ENCODE data around the gene KCNQ2. TPM values are rescaled to one million over a fixed set of nuclear protein-coding genes. Genes with fewer than 3 reads are reported as not detected.

Gene KCNQ2
- total RNA-seq, 1 experiment from 2014 or later, result 86.5 TPM

DNA sequence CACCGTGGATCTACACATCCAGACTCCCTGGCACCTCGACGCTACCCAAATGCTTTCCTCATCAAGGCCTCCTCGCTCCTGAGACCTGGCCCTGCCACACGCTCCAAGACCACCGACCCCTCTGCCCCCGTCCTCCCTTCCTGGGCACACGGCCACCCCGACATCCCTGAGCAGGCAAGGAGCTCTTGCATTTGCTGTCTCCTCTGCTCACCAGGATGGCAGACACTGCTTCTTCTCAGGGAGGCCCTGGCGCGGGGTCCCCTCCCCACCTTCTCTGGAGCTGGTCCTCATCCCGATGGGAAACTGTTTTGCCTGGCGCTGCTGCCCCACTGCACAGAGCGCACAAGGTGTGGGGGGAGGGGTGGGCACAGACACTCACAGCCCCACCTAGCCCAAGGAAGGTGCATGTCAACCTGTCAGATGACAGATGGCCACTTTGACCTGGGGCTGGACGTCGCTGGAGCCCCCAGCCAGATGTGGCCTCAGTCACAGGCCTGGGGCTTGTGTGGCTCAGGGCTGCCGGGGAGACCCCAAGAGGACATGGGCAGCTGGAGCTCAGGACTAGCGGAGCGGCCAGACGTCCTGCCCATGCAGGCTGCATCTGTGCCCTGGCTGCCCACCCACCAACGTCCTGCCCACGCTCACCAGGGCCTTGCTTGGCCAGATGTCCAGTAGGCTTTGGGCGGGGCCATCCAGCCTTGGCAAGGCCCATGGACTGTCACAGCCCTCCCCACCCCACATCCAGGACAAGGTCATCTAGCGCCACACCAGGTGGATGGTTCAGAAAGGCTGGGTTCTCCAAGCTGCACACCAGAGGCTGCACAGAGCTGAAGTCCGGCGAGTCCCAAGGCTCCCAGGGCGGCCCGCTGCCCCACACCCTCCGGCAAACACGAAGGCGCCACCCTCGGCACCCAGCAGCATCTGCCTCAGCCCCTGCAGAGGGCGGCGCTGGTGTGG is 6.2 kb upstream of the KCNQ2 start:
- H2AFZ ChIP-seq (ENCODE audit: low read depth, low read length, poor library complexity, severe bottlenecking), result no peak overlapping the region
- no peak overlapping the region for H3K4me2 ChIP-seq (ENCODE audit: low read length)
- H3K79me2 ChIP-seq (ENCODE audit: insufficient read depth, low read length), result no peaks in the 10 kb centered on the region
- H3K9me3 ChIP-seq (ENCODE audit: control insufficient read depth in 1 of 2, insufficient read depth in 1 of 2, low read depth in 1 of 2, low read length in 2 of 2), result no peaks in the 10 kb centered on the region
- H3K4me3 ChIP-seq (replicated peaks in 1 of 2; ENCODE audit: low read depth in 1 of 2, low read length in 2 of 2), result no peak overlapping the region
- no peaks in the 10 kb centered on the region for H3K27me3 ChIP-seq (ENCODE audit: insufficient read depth, low read length)
- RAD21 ChIA-PET (ENCODE audit: low non-redundant PET in 1 of 2, low total read pairs in 2 of 2, uncharacterized antibody in 2 of 2, unreplicated experiment in 2 of 2), result no interaction called here
- no peak overlapping the region for H3K9ac ChIP-seq (ENCODE audit: low read length)
- ATAC-seq, result no peak
- BruUV-seq (replicated peaks), result no TSS peak
- no peaks in the 10 kb centered on the region for H4K20me1 ChIP-seq (ENCODE audit: insufficient read depth)
- no peak for TF ChIP-seq SRF (IDR thresholded peaks at IDR 0.05; ENCODE audit: low read depth)
- no peak for TF ChIP-seq EZH2phosphoT487 (IDR thresholded peaks at IDR 0.05; ENCODE audit: borderline replicate concordance)
- TF ChIP-seq POLR2A (IDR thresholded peaks at IDR 0.05; ENCODE audit: borderline replicate concordance, extremely low read depth, insufficient read depth, insufficient read length), result no peak
- no peak for TF ChIP-seq CBX3 (IDR thresholded peaks at IDR 0.05; ENCODE audit: low read depth)
- TF ChIP-seq FOSL1 (IDR thresholded peaks at IDR 0.05; ENCODE audit: low read depth), result no peak
- TF ChIP-seq ZFX (IDR thresholded peaks at IDR 0.05), result no peak
- TF ChIP-seq POLR2AphosphoS5 (IDR thresholded peaks at IDR 0.05; ENCODE audit: low read depth, low read length), result no peak
- TF ChIP-seq TCF7L2 (IDR thresholded peaks at IDR 0.05; ENCODE audit: borderline replicate concordance, extremely low read depth, insufficient read depth, insufficient read length), result no peak
- no peak for TF ChIP-seq SP1 (IDR thresholded peaks at IDR 0.05; ENCODE audit: low read depth)
- TF ChIP-seq RAD21 (IDR thresholded peaks at IDR 0.05; ENCODE audit: low read depth), result no peak
- no peak for TF ChIP-seq JUND (IDR thresholded peaks at IDR 0.05)
- no peak for TF ChIP-seq ZNF274 (IDR thresholded peaks at IDR 0.05; ENCODE audit: low read depth, low read length)
- TF ChIP-seq, protein P1, sequence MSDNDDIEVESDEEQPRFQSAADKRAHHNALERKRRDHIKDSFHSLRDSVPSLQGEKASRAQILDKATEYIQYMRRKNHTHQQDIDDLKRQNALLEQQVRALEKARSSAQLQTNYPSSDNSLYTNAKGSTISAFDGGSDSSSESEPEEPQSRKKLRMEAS (IDR thresholded peaks at IDR 0.05), result no peak
- TF ChIP-seq EGR1 (IDR thresholded peaks at IDR 0.05; ENCODE audit: low read depth), result no peak
- TF ChIP-seq, protein P2, sequence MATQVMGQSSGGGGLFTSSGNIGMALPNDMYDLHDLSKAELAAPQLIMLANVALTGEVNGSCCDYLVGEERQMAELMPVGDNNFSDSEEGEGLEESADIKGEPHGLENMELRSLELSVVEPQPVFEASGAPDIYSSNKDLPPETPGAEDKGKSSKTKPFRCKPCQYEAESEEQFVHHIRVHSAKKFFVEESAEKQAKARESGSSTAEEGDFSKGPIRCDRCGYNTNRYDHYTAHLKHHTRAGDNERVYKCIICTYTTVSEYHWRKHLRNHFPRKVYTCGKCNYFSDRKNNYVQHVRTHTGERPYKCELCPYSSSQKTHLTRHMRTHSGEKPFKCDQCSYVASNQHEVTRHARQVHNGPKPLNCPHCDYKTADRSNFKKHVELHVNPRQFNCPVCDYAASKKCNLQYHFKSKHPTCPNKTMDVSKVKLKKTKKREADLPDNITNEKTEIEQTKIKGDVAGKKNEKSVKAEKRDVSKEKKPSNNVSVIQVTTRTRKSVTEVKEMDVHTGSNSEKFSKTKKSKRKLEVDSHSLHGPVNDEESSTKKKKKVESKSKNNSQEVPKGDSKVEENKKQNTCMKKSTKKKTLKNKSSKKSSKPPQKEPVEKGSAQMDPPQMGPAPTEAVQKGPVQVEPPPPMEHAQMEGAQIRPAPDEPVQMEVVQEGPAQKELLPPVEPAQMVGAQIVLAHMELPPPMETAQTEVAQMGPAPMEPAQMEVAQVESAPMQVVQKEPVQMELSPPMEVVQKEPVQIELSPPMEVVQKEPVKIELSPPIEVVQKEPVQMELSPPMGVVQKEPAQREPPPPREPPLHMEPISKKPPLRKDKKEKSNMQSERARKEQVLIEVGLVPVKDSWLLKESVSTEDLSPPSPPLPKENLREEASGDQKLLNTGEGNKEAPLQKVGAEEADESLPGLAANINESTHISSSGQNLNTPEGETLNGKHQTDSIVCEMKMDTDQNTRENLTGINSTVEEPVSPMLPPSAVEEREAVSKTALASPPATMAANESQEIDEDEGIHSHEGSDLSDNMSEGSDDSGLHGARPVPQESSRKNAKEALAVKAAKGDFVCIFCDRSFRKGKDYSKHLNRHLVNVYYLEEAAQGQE (IDR thresholded peaks at IDR 0.05; ENCODE audit: low read depth), result no peak
- TF ChIP-seq YY1 (IDR thresholded peaks at IDR 0.05; ENCODE audit: extremely low read depth, insufficient replicate concordance, low read depth, low read length), result no peak
- TF ChIP-seq, protein P3, sequence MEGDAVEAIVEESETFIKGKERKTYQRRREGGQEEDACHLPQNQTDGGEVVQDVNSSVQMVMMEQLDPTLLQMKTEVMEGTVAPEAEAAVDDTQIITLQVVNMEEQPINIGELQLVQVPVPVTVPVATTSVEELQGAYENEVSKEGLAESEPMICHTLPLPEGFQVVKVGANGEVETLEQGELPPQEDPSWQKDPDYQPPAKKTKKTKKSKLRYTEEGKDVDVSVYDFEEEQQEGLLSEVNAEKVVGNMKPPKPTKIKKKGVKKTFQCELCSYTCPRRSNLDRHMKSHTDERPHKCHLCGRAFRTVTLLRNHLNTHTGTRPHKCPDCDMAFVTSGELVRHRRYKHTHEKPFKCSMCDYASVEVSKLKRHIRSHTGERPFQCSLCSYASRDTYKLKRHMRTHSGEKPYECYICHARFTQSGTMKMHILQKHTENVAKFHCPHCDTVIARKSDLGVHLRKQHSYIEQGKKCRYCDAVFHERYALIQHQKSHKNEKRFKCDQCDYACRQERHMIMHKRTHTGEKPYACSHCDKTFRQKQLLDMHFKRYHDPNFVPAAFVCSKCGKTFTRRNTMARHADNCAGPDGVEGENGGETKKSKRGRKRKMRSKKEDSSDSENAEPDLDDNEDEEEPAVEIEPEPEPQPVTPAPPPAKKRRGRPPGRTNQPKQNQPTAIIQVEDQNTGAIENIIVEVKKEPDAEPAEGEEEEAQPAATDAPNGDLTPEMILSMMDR (IDR thresholded peaks at IDR 0.05 in 2 of 3, conservative IDR thresholded peaks at IDR 0.05 in 1 of 3; ENCODE audit: borderline replicate concordance in 1 of 3, insufficient read depth in 1 of 3, low read depth in 2 of 3, low read length in 2 of 3), result no peak
- TF ChIP-seq ELF1 (IDR thresholded peaks at IDR 0.05; ENCODE audit: borderline replicate concordance, low read depth), result no peak
- no peak overlapping the region for H3K27ac ChIP-seq (ENCODE audit: low read depth, low read length)
- peaks cover 21 to 35% of the 10 kb centered on the region in 2 experiments for H3K4me1 ChIP-seq (ENCODE audit: control insufficient read depth in 1 of 2, insufficient read depth in 2 of 2, low read length in 2 of 2)
- CTCF ChIA-PET, result no interaction called here
- no peak for DNase-seq (ENCODE audit: low read depth, low spot score)
- POLR2A ChIA-PET, result no interaction called here
- no peaks in the 10 kb centered on the region for H3K9me2 ChIP-seq (ENCODE audit: insufficient read depth)
- intact Hi-C loops (cut with micrococcal nuclease), result no loop called here
- no peaks in the 10 kb centered on the region for H3K36me3 ChIP-seq (ENCODE audit: control insufficient read depth in 1 of 2, insufficient read depth in 2 of 2, low read length in 2 of 2)

All from HCT116 (cell line).